GM23338 (cell line): ENCODE results near the gene NR4A1. TPM values are rescaled to one million over a fixed set of nuclear protein-coding genes. Genes with fewer than 3 reads are reported as not detected.

ENCODE experiments used
- ATAC-seq: fragments of 200-7000 bp; cut with Tn5 transposase; 3 replicates; pipeline ENCODE4 v1.9.1; 2020
- DNase-seq: peaks from one replicate; pipeline ENCODE4 v3.0.0-alpha.2; 2015; ENCODE audit warnings: low spot score
- H2AFZ ChIP-seq: fragments of 200-600 bp; sonication (generic); 2 replicates; pipeline ENCODE4 v1.8.0; 2016; ENCODE audit warnings: antibody characterized with exemption, mild to moderate bottlenecking, moderate library complexity
- H3F3A ChIP-seq: fragments of 200-600 bp; sonication (generic); replicated peaks from 2 replicates; pipeline ENCODE4 v1.8.0; 2017; ENCODE audit warnings: antibody characterized with exemption, mixed run types, low read depth
- H3K27ac ChIP-seq: fragments of 200-600 bp; sonication (generic); 2 replicates; pipeline ENCODE4 v1.6.1; 2016; ENCODE audit warnings: low read depth
- H3K27me3 ChIP-seq: fragments of 200-600 bp; sonication (generic); 2 replicates; pipeline ENCODE4 v1.8.0; 2016; ENCODE audit warnings: mild to moderate bottlenecking, mixed run types, moderate library complexity; ENCODE audit not compliant: insufficient read depth
- H3K36me3 ChIP-seq: fragments of 200-600 bp; sonication (generic); 2 replicates; pipeline ENCODE4 v1.8.0; 2016; ENCODE audit warnings: mild to moderate bottlenecking; ENCODE audit not compliant: insufficient read depth
- H3K4me1 ChIP-seq: fragments of 200-600 bp; sonication (generic); 2 replicates; pipeline ENCODE4 v1.8.0; 2016; ENCODE audit warnings: mild to moderate bottlenecking, moderate library complexity; ENCODE audit not compliant: insufficient read depth
- H3K4me2 ChIP-seq: fragments of 200-600 bp; sonication (generic); 2 replicates; pipeline ENCODE4 v1.7.1; 2017; ENCODE audit warnings: mixed run types
- H3K4me3 ChIP-seq: fragments of 200-600 bp; sonication (generic); 2 replicates; pipeline ENCODE4 v1.6.1; 2016; ENCODE audit warnings: mixed run types
- H3K79me2 ChIP-seq: fragments of 200-600 bp; sonication (generic); replicated peaks from 2 replicates; pipeline ENCODE4 v1.8.0; 2017; ENCODE audit warnings: mild to moderate bottlenecking; ENCODE audit not compliant: insufficient read depth
- H3K9me2 ChIP-seq: fragments of 200-600 bp; sonication (generic); 2 replicates; pipeline ENCODE4 v1.8.0; 2017; ENCODE audit not compliant: insufficient read depth
- H4K20me1 ChIP-seq: fragments of 200-600 bp; sonication (generic); replicated peaks from 2 replicates; pipeline ENCODE4 v1.8.0; 2017; ENCODE audit warnings: mild to moderate bottlenecking; ENCODE audit not compliant: insufficient read depth
- H3K27ac Mint-ChIP-seq: 2 replicates; pipeline ENCODE4 v1.8.0; 2020; ENCODE audit warnings: inconsistent platforms, mild to moderate bottlenecking, moderate library complexity, mixed read lengths
- H3K27me3 Mint-ChIP-seq: 3 replicates; pipeline ENCODE4 v1.8.0; 2022; ENCODE audit warnings: low read depth, mild to moderate bottlenecking, moderate library complexity, mixed read lengths, inconsistent platforms; ENCODE audit not compliant: insufficient read depth, poor library complexity
- H3K36me3 Mint-ChIP-seq: 3 replicates; pipeline ENCODE4 v1.8.0; 2021; ENCODE audit warnings: low read depth, mild to moderate bottlenecking, inconsistent platforms, moderate library complexity, mixed read lengths
- H3K4me1 Mint-ChIP-seq: 3 replicates; pipeline ENCODE4 v1.8.0; 2020; ENCODE audit warnings: mild to moderate bottlenecking, inconsistent platforms, mixed read lengths
- H3K4me3 Mint-ChIP-seq: 3 replicates; pipeline ENCODE4 v1.8.0; 2021; ENCODE audit warnings: moderate library complexity, mild to moderate bottlenecking, inconsistent platforms, mixed read lengths
- H3K9me3 Mint-ChIP-seq: 3 replicates; pipeline ENCODE4 v1.8.0; 2020; ENCODE audit warnings: moderate library complexity, mild to moderate bottlenecking, inconsistent platforms, mixed read lengths
- CREB1 ChIP-seq: fragments of 250-450 bp; sonication (Bioruptor Pico); IDR thresholded peaks from 2 replicates; pipeline ENCODE4 v1.5.0; 2020; ENCODE audit warnings: low read depth, mild to moderate bottlenecking, moderate library complexity
- ETS1 ChIP-seq: IDR thresholded peaks from 2 replicates; pipeline ENCODE4 v1.6.1; 2016; ENCODE audit warnings: antibody characterized with exemption
- EZH2 ChIP-seq: fragments of 200-600 bp; sonication (generic); IDR thresholded peaks from one replicate; pipeline ENCODE4 v1.8.0; 2017; ENCODE audit warnings: antibody characterized with exemption, mild to moderate bottlenecking, low read depth; ENCODE audit not compliant: unreplicated experiment
- EZH2phosphoT487 ChIP-seq: fragments of 200-600 bp; sonication (generic); IDR thresholded peaks from one replicate; pipeline ENCODE4 v1.8.1; 2018; ENCODE audit warnings: antibody characterized with exemption; ENCODE audit not compliant: unreplicated experiment
- STAT1 ChIP-seq: IDR thresholded peaks from one replicate; pipeline ENCODE4 v1.6.1; 2016; ENCODE audit warnings: antibody characterized with exemption; ENCODE audit not compliant: unreplicated experiment
- ZNF331 ChIP-seq: fragments of 250-450 bp; sonication (Bioruptor Pico); IDR thresholded peaks from 2 replicates; pipeline ENCODE4 v1.5.0; 2020; ENCODE audit warnings: low read depth, mild to moderate bottlenecking, moderate library complexity
- ZNF462 ChIP-seq: fragments of 250-450 bp; sonication (Bioruptor Pico); IDR thresholded peaks from 2 replicates; pipeline ENCODE4 v1.5.0; 2020; ENCODE audit warnings: mild to moderate bottlenecking, moderate library complexity
- polyA plus RNA-seq: library from polyadenylated mRNA; unstranded; fragments of >200 nt; fragmentation: Nextera tagmentation; extraction: Ambion mirVana; gene quantifications from 2 replicates; pipeline ENCODE4 v1.2.1, GENCODE V29; 2016
- total RNA-seq: library from RNA; depleted of rRNA; stranded (reverse); fragments of >200 nt; shearing (Covaris generic); gene quantifications from 2 replicates; pipeline ENCODE4 v1.2.3, GENCODE V29; 2014

Gene NR4A1
- total and polyA plus RNA-seq, 2 experiments from 2014 or later = 7.5 to 19.1 TPM

- Histone ChIP-seq H4K20me1 (peaks cover 12% of the 10 kb centered on the region), H3K4me2 (peak overlapping the region; percentile 88), H3F3A (peaks cover 14% of the 10 kb centered on the region), H3K4me3 (no peak overlapping the region), H3K79me2 (peaks cover 15% of the 10 kb centered on the region), H3K36me3 (no peaks in the 10 kb centered on the region), H3K9me2 (no peaks in the 10 kb centered on the region), H2AFZ (no peak overlapping the region), H3K27me3 (peaks cover 54% of the 10 kb centered on the region), H3K4me1 (peaks cover 17% of the 10 kb centered on the region), H3K27ac (no peak overlapping the region)
- no peak overlapping the region for H3K27ac Mint-ChIP-seq
- TF ChIP-seq ZNF331 (CRISPR knock-in tag) (no peak), STAT1 (no peak), ZNF462 (CRISPR knock-in tag) (no peak), EZH2 (no peak), ETS1 (no peak), CREB1 (CRISPR knock-in tag) (no peak), EZH2phosphoT487 (no peak)
- H3K4me1 Mint-ChIP-seq = peaks cover 32% of the 10 kb centered on the region
- H3K36me3 Mint-ChIP-seq = no peaks in the 10 kb centered on the region
- DNase-seq (no peak), ATAC-seq (no peak)
- peaks cover 37% of the 10 kb centered on the region for H3K27me3 Mint-ChIP-seq
- peak overlapping the region; percentile 66; the same call in 2 of the 3 replicates for H3K4me3 Mint-ChIP-seq
- H3K9me3 Mint-ChIP-seq = no peaks in the 10 kb centered on the region
Observed at GRCh38 chr12:52035926-52036325, 15.3 kb upstream of the NR4A1 start.
